GM21360 (cell line): ENCODE results near the gene TBX6.

Source experiments
- ATAC-seq: cut with Tn5 transposase; IDR thresholded peaks from one replicate; pipeline ENCODE4 v1.9.1; 2021; ENCODE audit warnings: mild to moderate bottlenecking, moderate library complexity; ENCODE audit not compliant: unreplicated experiment

The TBX6 gene

GRCh38 chr16:30040221-30040620, 51.5 kb downstream of the TBX6 start:
- no peak for ATAC-seq
